ENCODE measurements around the gene CATSPERB.
"Not testable (repeated sequence)": the region's sequence is repeated elsewhere in the genome, so short reads cannot be mapped to it uniquely, and the experiment has no call there.

CATSPERB gene

GRCh38 chr14:91669867-91670266 is 62.0 kb downstream of the CATSPERB start:
- H3K9ac ChIP-seq (ENCODE audit: low read length), result no peak overlapping the region
- no peak for DNase-seq
- no peak overlapping the region for H2BK5ac ChIP-seq (ENCODE audit: low read depth, low read length, poor library complexity, severe bottlenecking)
- H3K4me1 ChIP-seq (ENCODE audit: control insufficient read depth, insufficient read depth, low read depth, low read length), result no peaks in the 10 kb centered on the region
- H2AK5ac ChIP-seq (ENCODE audit: low read length, severe bottlenecking), result no peak overlapping the region
- H3K4me3 ChIP-seq (ENCODE audit: insufficient read depth in 1 of 2, low read depth in 1 of 2, low read length in 2 of 2), result no peak overlapping the region
- H3K79me1 ChIP-seq (replicated peaks; ENCODE audit: low read length, poor library complexity, severe bottlenecking), result no peaks in the 10 kb centered on the region
- no peak overlapping the region for H3K23ac ChIP-seq (ENCODE audit: low read length in 2 of 2)
- H3K36me3 ChIP-seq (ENCODE audit: control insufficient read depth in 1 of 2, insufficient read depth in 2 of 2, low read depth in 1 of 2, low read length in 2 of 2), result no peaks in the 10 kb centered on the region
- H4K8ac ChIP-seq (ENCODE audit: low read length), result no peak overlapping the region
- H3K9me3 ChIP-seq (ENCODE audit: control insufficient read depth, low read length), result no peaks in the 10 kb centered on the region
- H3K4ac ChIP-seq (ENCODE audit: low read depth in 1 of 2, low read length in 2 of 2), result no peak overlapping the region
- H3K18ac ChIP-seq (ENCODE audit: low read depth in 1 of 2, low read length in 2 of 2), result no peak overlapping the region
- no peak overlapping the region for H2BK12ac ChIP-seq (ENCODE audit: low read length in 2 of 2)
- no peak overlapping the region for H3K4me2 ChIP-seq (ENCODE audit: low read length, poor library complexity, severe bottlenecking)
- no peaks in the 10 kb centered on the region for H3K27me3 ChIP-seq (ENCODE audit: control insufficient read depth in 1 of 2, insufficient read depth in 1 of 2, low read length in 2 of 2)
- no peak overlapping the region for H2BK120ac ChIP-seq (ENCODE audit: low read depth, low read length)
- H3K27ac ChIP-seq (ENCODE audit: low read length, poor library complexity, severe bottlenecking), result no peak overlapping the region
- H3K14ac ChIP-seq (ENCODE audit: low read length in 2 of 2), result no peak overlapping the region
- H4K91ac ChIP-seq (ENCODE audit: low read length), result no peak overlapping the region
- no peak overlapping the region for H2BK15ac ChIP-seq (ENCODE audit: low read depth, poor library complexity, severe bottlenecking)
- no peak overlapping the region for H2AFZ ChIP-seq (ENCODE audit: low read depth, low read length)
- 64% methylated on average over 2 of the region's 2 CpGs for WGBS

- H3K27me3 ChIP-seq (ENCODE audit: control insufficient read depth in 1 of 2, insufficient read depth in 1 of 2, low read length in 2 of 2); H3K18ac ChIP-seq (ENCODE audit: low read depth in 1 of 2, low read length in 2 of 2); H3K23ac ChIP-seq (ENCODE audit: low read length in 2 of 2); H3K4me3 ChIP-seq (ENCODE audit: insufficient read depth in 1 of 2, low read depth in 1 of 2, low read length in 2 of 2); H2BK15ac ChIP-seq (ENCODE audit: low read depth, poor library complexity, severe bottlenecking); H3K9me3 ChIP-seq (ENCODE audit: control insufficient read depth, low read length); H2BK5ac ChIP-seq (ENCODE audit: low read depth, low read length, poor library complexity, severe bottlenecking); H2AFZ ChIP-seq (ENCODE audit: low read depth, low read length); H2AK5ac ChIP-seq (ENCODE audit: low read length, severe bottlenecking); H3K4me1 ChIP-seq (ENCODE audit: control insufficient read depth, insufficient read depth, low read depth, low read length); H2BK12ac ChIP-seq (ENCODE audit: low read length in 2 of 2); H3K4me2 ChIP-seq (ENCODE audit: low read length, poor library complexity, severe bottlenecking); H2BK120ac ChIP-seq (ENCODE audit: low read depth, low read length); DNase-seq; H4K8ac ChIP-seq (ENCODE audit: low read length); H4K91ac ChIP-seq (ENCODE audit: low read length); H3K27ac ChIP-seq (ENCODE audit: low read length, poor library complexity, severe bottlenecking); H3K36me3 ChIP-seq (ENCODE audit: control insufficient read depth in 1 of 2, insufficient read depth in 2 of 2, low read depth in 1 of 2, low read length in 2 of 2); H3K9ac ChIP-seq (ENCODE audit: low read length); H3K79me1 ChIP-seq (replicated peaks; ENCODE audit: low read length, poor library complexity, severe bottlenecking); H3K14ac ChIP-seq (ENCODE audit: low read length in 2 of 2); H3K4ac ChIP-seq (ENCODE audit: low read depth in 1 of 2, low read length in 2 of 2): not testable (repeated sequence)
- WGBS, result 83% methylated on average over 2 of the region's 2 CpGs
Measured at GRCh38 chr14:91667101-91667500, 64.8 kb downstream of the CATSPERB start.

GRCh38 chr14:91660790-91661189 is 71.1 kb downstream of the CATSPERB start:
- Histone ChIP-seq H2AK5ac (ENCODE audit: low read length, severe bottlenecking) (no peak overlapping the region), H2BK5ac (ENCODE audit: low read depth, low read length, poor library complexity, severe bottlenecking) (no peak overlapping the region), H2BK15ac (ENCODE audit: low read depth, poor library complexity, severe bottlenecking) (no peak overlapping the region), H3K4me1 (ENCODE audit: control insufficient read depth, insufficient read depth, low read depth, low read length) (no peaks in the 10 kb centered on the region), H2BK120ac (ENCODE audit: low read depth, low read length) (no peak overlapping the region), H3K23ac (ENCODE audit: low read length in 2 of 2) (no peak overlapping the region), H3K79me1 (replicated peaks; ENCODE audit: low read length, poor library complexity, severe bottlenecking) (no peaks in the 10 kb centered on the region), H3K4me2 (ENCODE audit: low read length, poor library complexity, severe bottlenecking) (no peak overlapping the region), H4K91ac (ENCODE audit: low read length) (no peak overlapping the region), H4K8ac (ENCODE audit: low read length) (no peak overlapping the region), H3K14ac (ENCODE audit: low read length in 2 of 2) (no peak overlapping the region), H2BK12ac (ENCODE audit: low read length in 2 of 2) (no peak overlapping the region), H3K9ac (ENCODE audit: low read length) (no peak overlapping the region), H3K27me3 (ENCODE audit: control insufficient read depth in 1 of 2, insufficient read depth in 1 of 2, low read length in 2 of 2) (no peaks in the 10 kb centered on the region), H2AFZ (ENCODE audit: low read depth, low read length) (no peak overlapping the region), H3K27ac (ENCODE audit: low read length, poor library complexity, severe bottlenecking) (no peak overlapping the region), H3K4me3 (ENCODE audit: insufficient read depth in 1 of 2, low read depth in 1 of 2, low read length in 2 of 2) (no peak overlapping the region), H3K36me3 (ENCODE audit: control insufficient read depth in 1 of 2, insufficient read depth in 2 of 2, low read depth in 1 of 2, low read length in 2 of 2) (no peaks in the 10 kb centered on the region), H3K18ac (ENCODE audit: low read depth in 1 of 2, low read length in 2 of 2) (no peak overlapping the region), H3K4ac (ENCODE audit: low read depth in 1 of 2, low read length in 2 of 2) (no peak overlapping the region), H3K9me3 (ENCODE audit: control insufficient read depth, low read length) (peaks cover 2% of the 10 kb centered on the region)
- DNase-seq, result no peak
- no CpG with 5 or more reads among the region's 2 CpGs for WGBS

GRCh38 chr14:91654836-91655235 is 77.0 kb downstream of the CATSPERB start:
- Histone ChIP-seq H2AFZ (ENCODE audit: low read depth, low read length) (no peak overlapping the region), H3K4me1 (ENCODE audit: control insufficient read depth, insufficient read depth, low read depth, low read length) (no peaks in the 10 kb centered on the region), H3K4me3 (ENCODE audit: insufficient read depth in 1 of 2, low read depth in 1 of 2, low read length in 2 of 2) (no peak overlapping the region), H4K8ac (ENCODE audit: low read length) (no peak overlapping the region), H3K27me3 (ENCODE audit: control insufficient read depth in 1 of 2, insufficient read depth in 1 of 2, low read length in 2 of 2) (no peaks in the 10 kb centered on the region), H3K36me3 (ENCODE audit: control insufficient read depth in 1 of 2, insufficient read depth in 2 of 2, low read depth in 1 of 2, low read length in 2 of 2) (no peaks in the 10 kb centered on the region), H2BK120ac (ENCODE audit: low read depth, low read length) (no peak overlapping the region), H3K4ac (ENCODE audit: low read depth in 1 of 2, low read length in 2 of 2) (no peak overlapping the region), H2BK15ac (ENCODE audit: low read depth, poor library complexity, severe bottlenecking) (no peak overlapping the region), H2AK5ac (ENCODE audit: low read length, severe bottlenecking) (no peak overlapping the region), H4K91ac (ENCODE audit: low read length) (no peak overlapping the region), H3K14ac (ENCODE audit: low read length in 2 of 2) (no peak overlapping the region), H3K9ac (ENCODE audit: low read length) (no peak overlapping the region), H3K4me2 (ENCODE audit: low read length, poor library complexity, severe bottlenecking) (no peak overlapping the region), H3K27ac (ENCODE audit: low read length, poor library complexity, severe bottlenecking) (no peak overlapping the region), H3K9me3 (ENCODE audit: control insufficient read depth, low read length) (peaks cover 2% of the 10 kb centered on the region), H3K23ac (ENCODE audit: low read length in 2 of 2) (no peak overlapping the region), H2BK12ac (ENCODE audit: low read length in 2 of 2) (no peak overlapping the region), H2BK5ac (ENCODE audit: low read depth, low read length, poor library complexity, severe bottlenecking) (no peak overlapping the region), H3K79me1 (replicated peaks; ENCODE audit: low read length, poor library complexity, severe bottlenecking) (no peaks in the 10 kb centered on the region), H3K18ac (ENCODE audit: low read depth in 1 of 2, low read length in 2 of 2) (no peak overlapping the region)
- DNase-seq, result no peak
- 86% methylated on average over 1 of the region's 1 CpG for WGBS
